SU-DHL-6 (cell line): ENCODE data around the gene HNRNPU.

ENCODE experiments used
- EZH2phosphoT487 ChIP-seq: fragments of 200-600 bp; sonication (generic), shearing (Covaris generic); conservative IDR thresholded peaks from 2 replicates; pipeline ENCODE4 v1.6.1; 2018; ENCODE audit warnings: mild to moderate bottlenecking, antibody characterized with exemption, low read length, moderate library complexity, mixed read lengths
- TF ChIP-seq, protein P1 (sequence below): fragments of 200-600 bp; sonication (generic); IDR thresholded peaks from one replicate; pipeline ENCODE4 v1.5.1; 2017; ENCODE audit warnings: antibody characterized with exemption, mild to moderate bottlenecking, low read length, moderate library complexity; ENCODE audit not compliant: insufficient read depth, poor library complexity, severe bottlenecking

DNA sequence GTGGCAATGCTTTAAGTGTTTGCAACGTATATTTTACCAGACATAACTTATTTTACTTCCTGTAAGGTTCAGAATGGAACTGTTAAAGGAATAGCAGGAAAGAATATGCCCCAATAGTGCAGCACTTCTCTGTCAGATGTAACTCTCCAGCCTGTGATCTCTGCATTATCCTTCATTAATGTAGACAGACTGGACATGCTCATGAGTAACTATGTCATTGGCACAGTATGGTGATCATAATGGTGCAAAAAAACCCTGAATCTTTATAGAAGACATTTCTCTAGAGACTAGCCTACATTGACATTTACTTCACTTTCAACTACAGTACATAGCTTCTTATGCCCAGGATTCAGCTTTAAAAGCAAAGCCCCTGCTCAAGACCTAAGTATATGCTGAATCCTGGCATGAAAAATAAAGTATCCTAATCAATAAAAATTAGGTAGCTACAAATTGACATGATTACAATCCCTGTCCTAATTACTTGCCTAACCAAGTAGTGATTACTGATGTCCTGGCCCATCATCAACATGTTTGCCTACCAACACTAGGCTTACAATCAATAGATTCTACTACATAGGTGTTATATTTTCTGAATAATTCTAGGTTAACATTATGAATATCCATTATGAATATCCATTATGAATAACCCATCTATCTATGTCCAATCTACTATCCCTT, 15.0 kb downstream of the HNRNPU start:
- TF ChIP-seq, protein P1, sequence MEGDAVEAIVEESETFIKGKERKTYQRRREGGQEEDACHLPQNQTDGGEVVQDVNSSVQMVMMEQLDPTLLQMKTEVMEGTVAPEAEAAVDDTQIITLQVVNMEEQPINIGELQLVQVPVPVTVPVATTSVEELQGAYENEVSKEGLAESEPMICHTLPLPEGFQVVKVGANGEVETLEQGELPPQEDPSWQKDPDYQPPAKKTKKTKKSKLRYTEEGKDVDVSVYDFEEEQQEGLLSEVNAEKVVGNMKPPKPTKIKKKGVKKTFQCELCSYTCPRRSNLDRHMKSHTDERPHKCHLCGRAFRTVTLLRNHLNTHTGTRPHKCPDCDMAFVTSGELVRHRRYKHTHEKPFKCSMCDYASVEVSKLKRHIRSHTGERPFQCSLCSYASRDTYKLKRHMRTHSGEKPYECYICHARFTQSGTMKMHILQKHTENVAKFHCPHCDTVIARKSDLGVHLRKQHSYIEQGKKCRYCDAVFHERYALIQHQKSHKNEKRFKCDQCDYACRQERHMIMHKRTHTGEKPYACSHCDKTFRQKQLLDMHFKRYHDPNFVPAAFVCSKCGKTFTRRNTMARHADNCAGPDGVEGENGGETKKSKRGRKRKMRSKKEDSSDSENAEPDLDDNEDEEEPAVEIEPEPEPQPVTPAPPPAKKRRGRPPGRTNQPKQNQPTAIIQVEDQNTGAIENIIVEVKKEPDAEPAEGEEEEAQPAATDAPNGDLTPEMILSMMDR = no peak
- TF ChIP-seq EZH2phosphoT487 = no peak
